Limb (tissue), 2 donors: ENCODE results near the gene BCL2.

ENCODE experiments used
- DNase-seq, 2 donors: peaks; one replicate each; pipeline ENCODE4 v3.0.0-alpha.2; 2016; ENCODE audit errors: extremely low spot score in 2 of 2

The BCL2 gene

DNA sequence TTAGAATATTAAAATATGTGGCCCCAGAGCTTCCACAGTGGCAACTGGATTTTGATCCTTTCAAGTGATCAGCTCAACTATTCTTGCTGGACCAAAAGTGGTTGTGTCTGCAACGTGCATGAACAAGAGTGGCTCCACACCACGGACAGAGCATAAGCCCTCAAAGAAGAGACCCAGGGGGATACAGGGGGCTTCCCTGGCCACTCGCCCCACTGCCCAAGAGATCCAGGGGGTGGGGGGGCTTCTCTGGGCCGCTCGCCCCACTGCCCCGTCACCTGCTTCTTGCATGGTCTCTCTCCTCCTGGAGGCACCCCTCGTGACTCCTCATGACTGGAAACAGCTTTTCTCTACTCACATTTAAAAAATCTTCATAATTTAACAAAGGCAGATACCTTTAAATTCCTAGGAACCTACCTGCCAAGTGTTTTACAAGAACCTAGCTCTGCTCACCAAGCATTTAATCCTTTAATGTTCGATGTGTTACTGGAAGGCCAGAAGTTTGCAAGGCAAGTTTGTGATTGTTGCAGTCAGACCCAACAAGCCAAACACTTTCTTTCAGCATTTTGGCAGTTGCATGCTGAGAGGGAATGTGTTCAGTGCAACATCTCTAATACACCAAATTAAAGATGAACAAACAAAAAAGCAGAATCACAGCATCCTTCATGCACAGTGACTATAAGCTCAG is 174.3 kb downstream of the BCL2 start:
- no peak for DNase-seq

- DNase-seq: no peak
Measured at GRCh38 chr18:63144748-63145147, 174.8 kb downstream of the BCL2 start.

DNA sequence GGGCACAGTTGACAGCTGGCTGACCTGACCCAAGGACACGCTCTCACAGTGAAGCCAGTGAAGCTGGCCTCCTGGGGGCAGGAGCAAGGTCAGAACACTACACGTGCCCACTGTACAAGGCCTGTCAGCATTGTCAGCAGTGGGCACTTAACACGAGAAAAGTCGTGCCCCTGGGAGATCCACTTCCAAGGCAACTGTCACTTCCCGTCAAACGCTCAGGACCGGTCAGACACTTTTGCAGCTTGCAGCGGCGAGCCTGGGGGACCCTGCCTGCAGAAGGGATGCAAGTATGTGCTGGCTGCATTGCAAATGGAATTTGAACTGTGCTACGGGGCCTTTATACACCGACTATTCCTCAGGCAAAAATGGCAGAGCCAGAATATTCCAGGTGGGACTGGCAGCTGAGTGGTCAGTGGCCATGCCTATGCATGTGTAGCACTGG is 176.2 kb downstream of the BCL2 start:
- no peak for DNase-seq

GRCh38 chr18:63142594-63143225 is 176.9 kb downstream of the BCL2 start:
- DNase-seq: no peak

- DNase-seq: no peak
Measured at GRCh38 chr18:63141778-63142176, 177.8 kb downstream of the BCL2 start.

- no peak for DNase-seq
Measured at GRCh38 chr18:63140997-63141777, 178.4 kb downstream of the BCL2 start.

- no peak for DNase-seq
Measured at GRCh38 chr18:63140038-63140450, 179.5 kb downstream of the BCL2 start.

- DNase-seq: no peak
Measured at GRCh38 chr18:63138436-63139340, 180.9 kb downstream of the BCL2 start.

GRCh38 chr18:63137999-63138435 is 181.6 kb downstream of the BCL2 start:
- no peak for DNase-seq

DNA sequence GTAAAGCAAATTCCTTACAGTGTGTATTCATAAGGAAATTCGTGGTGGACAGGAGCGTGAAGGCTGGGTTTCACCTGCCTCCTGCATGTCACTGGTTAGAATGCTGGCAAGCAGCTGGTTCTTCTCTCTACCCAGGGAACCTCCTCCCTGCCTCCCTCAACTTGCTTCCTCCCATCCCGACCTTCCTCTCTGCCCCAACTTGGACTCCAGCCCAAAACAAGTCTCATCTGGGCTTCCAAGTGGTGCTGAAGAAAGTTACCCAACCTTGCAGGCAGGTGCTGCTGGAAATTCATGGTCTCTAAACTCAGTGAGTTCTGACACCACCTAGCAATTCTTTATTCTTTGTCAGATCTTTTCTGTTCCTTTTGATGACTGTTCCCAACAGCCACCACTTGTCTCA is 184.5 kb downstream of the BCL2 start:
- DNase-seq: no peak

GRCh38 chr18:63132819-63133200 is 186.8 kb downstream of the BCL2 start:
- DNase-seq: no peak

DNA sequence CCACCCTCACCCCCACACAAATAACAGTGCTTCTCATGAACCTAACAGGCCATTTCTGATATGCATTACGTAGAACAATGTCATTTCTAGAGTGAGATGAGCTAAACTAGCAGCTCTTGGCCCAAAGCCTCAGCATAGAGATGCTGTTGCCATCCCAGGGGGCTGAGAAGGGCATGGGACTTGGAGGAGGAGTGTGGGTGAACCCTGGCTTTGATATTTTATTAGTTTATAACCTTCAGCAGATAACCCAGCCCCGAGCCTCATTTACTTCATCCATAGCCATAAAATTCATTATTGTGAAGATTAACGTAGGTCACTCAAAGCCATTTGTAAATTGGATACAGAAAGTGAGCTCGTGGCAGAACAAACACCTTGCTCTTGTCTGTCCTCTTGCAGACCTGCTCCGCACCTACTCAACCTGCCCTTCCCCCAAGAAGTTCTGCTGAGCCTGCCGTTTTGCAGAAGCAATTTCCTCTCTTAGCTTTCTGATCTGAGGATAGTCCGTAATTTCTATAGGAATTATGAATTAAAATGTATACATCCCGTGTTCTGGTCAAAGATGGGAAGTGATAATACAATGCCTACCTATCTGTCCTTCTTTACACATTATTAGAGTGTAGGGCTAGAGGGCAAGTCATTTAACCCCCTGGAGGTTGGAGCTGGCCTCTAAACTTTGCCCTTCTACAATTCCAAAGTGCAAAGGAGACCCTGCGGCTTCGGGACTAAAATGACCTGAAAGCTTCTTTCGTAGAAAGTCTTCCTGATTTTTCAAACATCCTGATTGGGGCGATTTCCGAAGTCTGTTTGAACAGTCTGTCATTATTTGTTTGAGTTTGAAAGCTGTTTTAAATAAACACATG is 187.4 kb downstream of the BCL2 start:
- no peak for DNase-seq

GRCh38 chr18:63131106-63131958 is 188.2 kb downstream of the BCL2 start:
- DNase-seq: peak in 1 of 2 donors; percentile 72

- no peak for DNase-seq
Measured at GRCh38 chr18:63130176-63130575, 189.4 kb downstream of the BCL2 start.

GRCh38 chr18:63128237-63128974 is 191.2 kb downstream of the BCL2 start:
- DNase-seq: no peak

DNA sequence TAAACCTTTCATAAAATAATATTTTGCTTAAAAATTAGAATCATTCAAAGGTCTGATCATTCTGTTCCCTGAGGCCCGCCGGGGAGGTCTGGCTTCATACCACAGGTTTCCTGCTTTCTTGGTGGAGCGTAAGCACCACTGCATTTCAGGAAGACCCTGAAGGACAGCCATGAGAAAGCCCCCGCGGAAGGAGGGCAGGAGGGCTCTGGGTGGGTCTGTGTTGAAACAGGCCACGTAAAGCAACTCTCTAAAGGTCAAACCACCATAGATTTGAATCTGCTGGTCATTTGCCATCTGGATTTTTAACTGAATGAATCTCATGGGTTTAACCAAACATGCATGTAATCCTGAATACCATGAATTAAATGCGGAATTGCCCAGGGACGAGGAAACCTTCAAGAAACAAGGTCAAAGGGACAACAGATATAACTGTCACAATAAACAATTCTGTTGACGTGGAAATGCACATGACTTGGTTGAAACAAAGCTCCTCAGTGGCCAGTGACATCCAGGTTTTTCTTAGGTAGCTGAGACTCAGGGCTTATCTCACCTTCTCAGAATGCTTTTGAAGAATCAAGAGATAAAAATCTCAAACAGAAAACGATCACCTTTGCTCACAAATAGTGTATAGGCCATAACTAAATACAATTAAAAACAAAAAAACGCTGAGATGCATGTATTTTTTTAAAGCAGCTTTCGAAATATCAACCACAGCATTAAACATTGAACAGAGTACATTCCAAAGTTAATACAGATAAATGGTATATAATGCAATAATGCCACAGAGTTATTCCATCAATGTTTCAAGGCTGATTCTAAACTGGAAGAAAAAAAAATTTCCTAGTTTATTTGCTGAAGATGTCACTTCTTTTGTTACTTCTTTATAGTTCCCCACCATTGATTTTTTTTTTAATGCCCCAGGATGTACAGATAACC is 193.2 kb downstream of the BCL2 start:
- no peak for DNase-seq

GRCh38 chr18:63120620-63121019 is 198.9 kb downstream of the BCL2 start:
- no peak for DNase-seq

- DNase-seq: peak in 1 of 2 donors; percentile 49
Measured at GRCh38 chr18:63119647-63120046, 199.9 kb downstream of the BCL2 start.
